GM21528 (cell line): ENCODE data around the gene GRM4.
"Not testable (repeated sequence)": the region's sequence is repeated elsewhere in the genome, so short reads cannot be mapped to it uniquely, and the experiment has no call there.

Experiments
- ATAC-seq: cut with Tn5 transposase; IDR thresholded peaks from one replicate; pipeline ENCODE4 v1.9.1; 2021; ENCODE audit warnings: mild to moderate bottlenecking, moderate library complexity; ENCODE audit not compliant: unreplicated experiment, low FRiP score

Gene GRM4

DNA sequence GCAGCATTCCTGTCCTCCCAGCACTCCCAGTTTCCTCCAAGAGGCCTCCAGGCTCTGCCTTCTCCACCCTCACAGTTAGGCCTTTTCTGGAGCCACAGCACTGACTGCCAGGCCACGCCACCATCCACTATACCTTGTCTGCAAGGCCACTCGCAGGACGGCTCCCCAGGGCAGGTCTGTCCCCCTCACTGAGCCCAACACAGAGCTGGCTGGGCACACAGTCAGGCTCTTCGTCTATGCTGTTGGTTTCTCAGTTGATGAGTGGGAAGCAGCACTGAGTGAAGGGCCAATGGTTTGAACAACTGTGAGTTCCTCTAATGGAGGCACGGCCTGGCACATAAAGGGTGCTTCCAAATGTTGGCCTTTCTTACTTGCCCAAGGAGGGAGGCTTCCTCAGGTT lies 95.2 kb downstream of the GRM4 start:
- no peak for ATAC-seq

DNA sequence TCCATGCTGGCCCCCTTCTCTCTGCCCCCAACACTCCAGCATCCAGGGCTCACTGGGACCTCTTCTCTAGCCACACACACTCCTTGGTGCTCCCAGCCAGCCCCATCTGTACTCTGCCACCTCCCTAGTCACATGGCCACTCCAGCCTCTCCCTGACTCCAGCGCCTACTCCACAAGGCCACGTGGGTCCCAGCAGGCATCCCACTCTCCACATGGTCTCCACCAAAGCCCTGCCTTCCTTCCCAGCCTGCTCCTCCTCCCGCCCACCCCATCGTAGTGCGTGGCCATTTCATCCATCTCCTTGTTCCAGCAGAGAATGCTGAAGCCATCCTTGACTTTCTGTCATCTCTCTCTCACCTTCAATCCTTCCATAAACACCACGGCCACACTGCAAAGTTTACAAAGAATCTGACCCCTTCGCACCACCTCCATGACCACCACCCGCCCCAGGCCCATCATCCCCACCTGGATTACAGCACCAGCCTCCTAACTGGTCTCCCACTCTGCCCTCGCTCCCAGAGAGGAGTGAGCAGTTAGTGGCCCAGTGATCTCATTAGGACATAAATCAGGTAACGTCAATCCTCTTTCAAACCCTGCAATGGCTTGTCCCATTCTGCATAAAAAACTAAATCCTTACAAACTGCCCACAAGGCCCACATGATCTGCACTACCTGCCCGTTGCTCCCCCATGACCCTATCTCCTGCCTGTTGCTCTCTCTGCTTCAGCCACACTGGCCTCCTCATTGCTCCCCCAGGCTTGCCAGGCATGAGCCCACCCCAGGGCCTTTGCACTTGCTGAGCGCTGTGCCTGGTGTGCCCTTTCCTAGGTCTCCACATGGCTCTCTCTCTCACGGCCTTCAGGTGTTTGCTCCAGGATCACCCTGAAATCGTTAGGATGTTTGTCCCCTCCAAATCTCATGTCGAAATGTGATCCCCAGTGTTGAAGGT lies 96.2 kb downstream of the GRM4 start:
- ATAC-seq: no peak

DNA sequence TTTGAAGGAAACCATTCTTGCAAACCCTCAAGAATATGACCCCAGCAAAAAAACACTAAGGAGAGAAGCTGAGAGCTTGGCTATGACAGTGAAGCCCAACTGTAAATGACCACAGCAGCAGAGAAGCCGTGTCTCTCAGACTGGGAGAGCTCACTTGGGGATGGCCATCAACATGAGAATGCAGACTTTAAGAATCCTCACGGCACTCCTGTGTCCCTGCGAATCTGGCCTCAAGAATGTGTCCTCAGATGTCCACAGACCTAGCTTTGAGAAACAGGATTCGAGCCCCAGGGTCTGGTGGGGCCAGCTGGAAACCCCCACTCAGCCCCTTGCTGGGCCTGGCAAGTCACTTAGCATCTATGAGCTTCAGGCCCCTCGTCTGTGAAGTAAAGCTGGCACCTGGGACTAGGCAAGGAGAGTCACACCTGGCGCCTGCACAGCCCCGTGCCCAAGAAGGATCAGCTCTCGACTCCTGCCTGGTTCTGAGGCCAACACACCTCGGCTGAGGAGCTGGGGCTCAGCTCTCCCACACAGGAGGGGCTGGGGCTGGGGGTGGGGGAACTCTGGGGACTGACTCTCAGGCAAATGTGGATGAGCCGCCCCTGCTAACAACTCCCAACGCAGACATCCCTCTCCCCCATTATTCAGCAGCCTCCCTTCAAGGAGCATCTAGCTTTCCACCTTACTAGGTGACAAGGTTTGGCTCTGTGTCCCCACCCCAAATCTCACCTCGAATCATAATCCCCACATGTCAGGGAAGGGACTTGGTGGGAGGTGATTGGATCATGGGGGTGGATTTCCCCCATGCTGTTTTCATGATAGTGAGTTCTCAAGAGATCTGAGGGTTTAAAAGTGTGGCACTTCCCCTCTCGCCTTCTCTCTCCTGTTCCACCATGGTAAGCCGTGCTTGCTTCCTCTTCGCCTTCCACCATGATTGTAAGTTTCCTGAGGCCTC lies 97.7 kb downstream of the GRM4 start:
- no peak for ATAC-seq

DNA sequence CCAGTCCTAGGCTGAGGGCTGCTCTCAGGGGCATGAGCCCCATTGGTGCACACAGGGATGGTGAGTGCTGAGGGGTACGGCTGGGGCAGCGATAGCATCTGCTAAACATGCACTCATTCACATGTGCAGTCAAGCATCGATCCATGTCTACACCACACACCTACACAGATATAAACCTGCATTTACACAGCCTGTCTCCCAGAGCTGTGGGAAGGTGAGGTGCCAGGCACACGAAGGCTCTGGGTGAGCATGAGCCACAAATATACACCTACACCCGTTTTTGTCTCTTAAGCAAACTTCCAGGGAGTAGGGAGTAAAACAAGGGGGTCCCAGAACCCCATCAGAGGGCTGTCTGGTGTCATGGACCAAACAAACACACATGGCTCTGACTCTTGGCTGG lies 99.3 kb downstream of the GRM4 start:
- no peak for ATAC-seq

DNA sequence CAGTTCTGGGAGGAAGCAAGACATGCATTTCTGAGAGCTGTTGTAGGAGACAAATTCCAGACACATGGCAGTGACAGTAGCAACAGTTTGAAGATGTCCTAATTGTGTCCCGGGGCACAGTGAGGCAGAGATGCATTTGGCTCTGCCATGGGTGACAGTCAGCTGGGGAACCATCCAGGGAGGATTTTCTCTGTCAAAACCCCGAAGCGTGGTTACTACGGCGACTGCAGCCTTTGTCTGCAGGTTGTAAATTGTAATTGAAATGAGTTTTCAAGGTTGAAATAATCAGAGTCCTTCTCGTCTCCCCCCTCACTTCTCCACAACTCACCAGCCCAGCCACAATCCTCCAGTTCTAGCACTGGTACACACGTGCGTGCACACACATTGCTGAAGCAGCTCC lies 100.1 kb downstream of the GRM4 start:
- no peak for ATAC-seq

DNA sequence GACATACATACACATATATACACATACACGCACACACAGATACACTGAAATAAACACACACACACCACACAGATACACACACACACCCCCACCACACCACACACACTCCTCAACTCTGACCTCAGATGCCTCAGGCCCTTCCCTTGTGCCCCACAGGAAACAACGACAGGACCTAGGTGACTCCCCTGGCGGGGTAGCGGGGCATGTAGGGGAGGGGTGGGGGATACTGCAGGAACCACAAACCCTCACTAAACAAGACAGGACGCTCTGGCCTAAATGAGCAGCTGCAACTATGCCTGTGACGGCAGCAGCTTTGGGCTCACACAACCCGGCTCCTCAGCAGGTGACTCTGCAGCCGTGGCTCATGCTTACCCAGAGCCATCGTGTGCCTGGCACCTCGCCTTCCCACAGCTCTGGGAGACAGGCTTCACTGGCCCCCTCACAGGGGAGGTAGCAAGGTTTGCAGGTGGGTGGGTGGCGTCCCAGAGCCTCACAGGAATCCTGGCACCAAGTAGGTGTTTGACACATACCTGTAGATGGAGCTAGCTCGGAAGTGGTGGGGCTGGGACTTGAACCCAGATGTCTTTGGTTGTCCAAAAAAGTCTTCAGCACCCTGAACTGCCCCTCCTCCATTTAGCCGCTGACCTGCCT lies 100.8 kb downstream of the GRM4 start:
- ATAC-seq: no peak

DNA sequence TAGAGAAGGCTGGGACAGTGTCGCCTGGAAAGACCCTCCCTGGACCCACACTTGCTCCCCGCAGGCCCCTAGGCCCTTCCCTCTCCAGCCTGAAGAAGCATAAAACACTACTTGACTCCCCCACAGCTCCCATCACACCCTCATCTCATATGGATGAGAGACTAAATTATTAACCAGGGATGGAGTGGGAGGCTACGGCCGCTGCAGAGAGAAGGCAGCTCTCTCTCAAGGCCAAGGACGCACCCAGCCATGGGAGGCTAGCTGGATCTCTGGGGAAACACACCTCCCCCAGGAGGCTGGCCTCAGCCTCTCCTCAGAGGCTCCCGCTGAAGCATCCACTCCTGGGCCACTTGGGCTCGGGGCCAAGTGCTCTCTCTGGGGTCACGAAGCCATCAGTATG lies 102.5 kb downstream of the GRM4 start:
- ATAC-seq: no peak

DNA sequence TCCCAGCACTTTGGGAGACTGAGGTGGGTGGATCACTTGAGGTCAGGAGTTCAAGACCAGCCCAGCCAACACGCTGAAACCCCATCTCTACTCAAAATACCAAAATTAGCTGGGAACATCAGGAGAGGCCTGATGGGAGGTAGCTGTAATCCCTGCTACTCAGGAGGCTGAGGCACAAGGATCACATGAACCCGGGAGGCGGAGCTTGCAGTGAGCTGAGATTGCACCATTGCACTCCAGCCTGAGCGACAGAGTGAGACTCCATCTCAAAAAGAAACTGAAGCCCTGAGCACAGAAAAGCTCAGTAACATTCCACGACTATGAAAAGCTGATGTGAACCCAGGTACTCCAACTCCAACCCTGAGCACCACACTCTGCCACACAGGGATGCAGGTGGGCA lies 103.9 kb downstream of the GRM4 start:
- ATAC-seq: not testable (repeated sequence)

DNA sequence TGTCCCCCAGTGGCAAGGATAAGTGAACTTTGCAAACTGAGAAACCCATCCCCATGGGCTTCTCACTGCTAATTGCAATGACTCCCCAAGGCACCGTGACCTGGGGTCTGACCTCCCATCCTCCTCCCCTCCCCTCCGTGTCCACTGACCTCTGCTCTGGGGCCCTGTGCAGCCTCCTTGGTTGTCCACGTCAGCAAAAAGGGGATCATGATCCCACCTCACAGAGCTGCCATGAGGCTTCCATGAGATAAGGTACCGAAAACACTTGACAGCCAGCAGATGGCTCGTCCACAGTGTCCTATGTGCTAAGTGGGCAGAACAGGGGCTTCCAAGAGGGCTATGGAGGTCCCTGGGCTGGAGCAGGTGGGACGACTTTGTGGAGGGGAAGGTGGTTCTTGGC lies 104.5 kb downstream of the GRM4 start:
- no peak for ATAC-seq

DNA sequence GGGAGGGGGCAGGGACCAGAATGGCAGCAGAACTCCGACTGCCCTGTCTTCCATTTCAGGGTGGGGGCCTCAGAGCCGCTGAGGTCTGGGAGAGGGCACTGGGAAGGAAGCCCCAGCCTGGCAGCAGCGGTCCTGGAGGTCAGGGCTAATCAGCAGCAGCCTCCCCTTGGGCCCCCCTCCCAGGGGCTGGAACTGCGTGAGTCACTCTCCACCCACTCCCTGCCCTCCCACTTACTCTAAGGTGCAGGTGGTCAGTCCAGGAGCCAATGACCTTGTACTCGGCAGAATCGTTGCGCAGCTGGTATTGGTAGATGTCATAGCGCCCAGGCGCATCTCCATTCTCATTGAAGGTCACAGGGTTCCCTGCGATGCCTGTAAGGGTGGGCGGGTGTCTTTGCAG lies 105.9 kb downstream of the GRM4 start:
- no peak for ATAC-seq

DNA sequence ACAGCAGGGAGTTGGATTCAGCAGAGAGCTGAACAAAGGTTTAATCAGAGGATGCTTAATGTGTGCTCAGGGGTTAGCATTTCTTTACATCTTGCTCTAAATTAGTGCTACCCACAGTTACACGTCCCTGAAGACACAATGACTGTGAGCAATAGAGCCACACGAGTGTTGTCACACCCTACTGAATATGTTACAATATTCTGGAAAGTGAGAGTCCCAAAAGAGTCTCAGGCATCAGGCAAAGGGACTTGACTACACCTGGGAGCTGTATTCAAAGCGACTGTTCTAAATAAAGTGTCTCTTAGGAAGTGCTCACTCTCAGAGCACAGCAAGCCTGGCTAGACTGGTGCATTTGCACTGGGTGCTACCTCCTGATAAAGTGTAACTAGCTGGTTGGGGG lies 108.7 kb downstream of the GRM4 start:
- ATAC-seq: no peak

DNA sequence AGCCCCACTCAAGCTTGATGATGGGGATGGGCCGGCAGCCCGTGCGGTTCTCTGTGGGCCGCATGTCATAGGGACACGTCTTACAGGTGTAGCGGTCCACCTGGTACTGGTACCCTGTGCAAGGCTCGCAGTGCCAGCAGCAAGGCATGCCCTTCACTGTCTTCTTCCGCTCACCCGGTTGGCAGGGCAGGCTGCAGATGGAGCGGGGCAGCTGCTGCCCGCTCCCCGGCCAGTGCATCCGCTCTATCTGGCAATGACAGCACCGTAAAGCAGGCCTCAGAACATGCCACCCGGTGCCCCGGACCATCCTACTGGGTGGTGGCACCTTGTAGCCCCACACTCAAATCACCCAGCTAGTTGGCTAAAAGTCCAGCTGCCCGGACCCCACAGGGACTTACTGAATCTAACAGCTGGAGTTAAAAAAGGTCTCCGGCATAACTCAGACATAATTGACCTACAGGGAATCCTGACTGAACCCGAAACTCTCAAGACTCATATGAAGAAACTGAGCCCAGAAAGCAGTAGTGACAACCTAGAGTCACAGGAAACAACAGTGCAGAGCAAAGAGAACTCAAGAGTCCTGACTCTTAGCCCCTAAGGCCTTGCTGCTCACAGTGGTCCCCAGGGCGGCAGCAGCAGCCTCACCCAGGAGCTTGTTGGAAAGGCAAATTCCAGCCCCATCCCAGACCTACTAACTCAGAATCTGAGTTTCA lies 109.4 kb downstream of the GRM4 start:
- no peak for ATAC-seq

DNA sequence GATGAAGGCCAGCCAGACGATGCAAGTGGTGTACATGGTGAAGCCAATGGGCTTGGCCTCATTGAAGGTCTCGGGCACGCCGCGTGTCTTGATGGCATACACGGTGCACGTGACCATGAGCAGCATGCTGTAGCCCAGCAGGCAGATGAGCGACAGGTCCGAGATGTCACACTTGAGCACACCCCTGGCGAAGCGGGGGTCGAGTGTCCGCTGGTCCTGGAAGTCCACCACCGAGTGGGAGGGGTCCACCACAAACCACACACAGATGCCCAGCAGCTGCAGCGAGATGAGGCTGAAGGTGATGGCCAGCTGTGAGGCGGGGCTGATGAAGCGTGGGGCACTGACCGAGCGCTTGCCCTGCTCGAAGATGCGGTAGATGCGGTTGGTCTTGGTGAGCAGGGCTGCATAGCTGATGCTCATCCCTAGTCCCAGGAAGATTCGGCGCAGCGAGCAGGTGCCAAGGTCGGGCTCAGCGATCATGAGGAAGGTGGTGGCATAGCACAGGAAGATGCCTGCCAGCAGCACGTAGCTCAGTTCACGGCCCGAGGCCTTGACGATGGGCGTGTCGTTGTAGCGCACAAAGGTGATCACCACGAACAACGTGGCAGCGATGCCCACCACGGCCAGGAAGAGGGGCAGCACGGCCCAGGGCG lies 110.1 kb downstream of the GRM4 start:
- no peak for ATAC-seq

DNA sequence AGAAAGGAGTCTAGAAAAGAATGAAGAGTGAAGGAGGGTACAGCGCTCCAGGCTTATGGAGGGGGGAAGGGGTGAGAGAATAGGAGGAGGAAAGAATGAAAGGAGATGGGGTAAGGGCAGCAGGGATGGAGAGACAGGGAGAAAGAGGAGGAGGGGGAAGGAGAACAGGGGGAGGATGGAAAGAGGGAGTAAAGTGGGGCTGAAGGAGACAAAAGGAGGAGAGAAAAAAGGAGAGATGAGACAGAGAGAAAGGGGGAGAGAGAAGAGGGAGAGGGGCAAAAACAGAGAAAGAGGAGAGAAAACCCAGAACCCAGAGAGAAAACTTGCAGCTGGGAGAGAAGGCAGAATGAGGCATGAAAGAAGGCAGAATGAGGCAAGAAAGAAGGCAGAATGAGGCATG lies 110.7 kb downstream of the GRM4 start:
- no peak for ATAC-seq

DNA sequence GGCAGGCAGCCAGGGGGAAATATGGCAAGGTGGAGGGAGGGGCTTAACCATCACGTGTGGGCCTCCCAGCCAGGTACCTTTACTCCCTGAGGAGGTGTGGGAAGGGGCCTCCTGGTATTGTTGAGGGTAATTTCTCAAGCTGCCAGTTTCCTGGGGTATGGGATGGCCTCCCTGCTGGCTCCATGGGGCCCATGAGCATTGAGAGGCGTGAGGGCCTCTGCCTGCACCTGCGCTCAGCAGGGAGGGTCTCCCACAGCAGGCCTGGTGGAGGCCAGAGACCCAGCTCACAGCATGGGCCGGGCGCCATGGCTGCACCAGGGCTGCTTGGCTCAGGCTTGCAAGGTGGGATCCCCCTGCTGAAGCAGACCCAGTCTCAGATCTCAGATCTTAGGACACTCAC lies 113.0 kb downstream of the GRM4 start:
- no peak for ATAC-seq

DNA sequence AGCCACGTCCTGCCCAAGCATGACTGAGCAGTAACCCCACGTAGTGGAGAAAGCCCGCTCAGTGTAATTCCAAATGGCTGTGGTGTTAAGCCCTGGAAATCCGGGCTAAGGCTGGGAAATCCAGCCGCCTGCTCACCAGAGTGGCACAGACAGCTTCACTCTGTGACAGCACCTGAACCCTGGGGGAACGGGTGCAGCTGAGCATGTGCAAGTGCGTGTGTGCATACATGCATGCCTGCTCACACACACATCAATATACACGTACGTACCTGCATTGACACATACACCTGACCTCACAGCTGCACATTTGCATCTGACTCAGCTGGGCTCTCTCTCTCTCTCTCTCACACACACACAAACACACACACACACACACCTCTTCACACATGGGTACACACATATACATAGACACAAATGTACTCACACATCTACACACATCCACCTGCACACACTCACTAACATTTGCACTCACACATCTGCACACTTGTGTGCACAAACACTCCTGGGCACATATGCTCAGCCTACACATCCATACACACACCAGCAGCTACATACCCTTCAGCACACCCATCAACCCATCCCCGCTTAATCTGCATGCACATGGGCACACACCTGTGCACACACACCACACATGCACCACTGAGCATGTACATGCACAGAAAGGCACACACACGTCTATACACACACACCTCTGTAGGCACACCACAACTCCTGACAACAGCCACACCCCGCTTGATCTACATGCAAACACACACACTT lies 114.1 kb downstream of the GRM4 start:
- no peak for ATAC-seq

DNA sequence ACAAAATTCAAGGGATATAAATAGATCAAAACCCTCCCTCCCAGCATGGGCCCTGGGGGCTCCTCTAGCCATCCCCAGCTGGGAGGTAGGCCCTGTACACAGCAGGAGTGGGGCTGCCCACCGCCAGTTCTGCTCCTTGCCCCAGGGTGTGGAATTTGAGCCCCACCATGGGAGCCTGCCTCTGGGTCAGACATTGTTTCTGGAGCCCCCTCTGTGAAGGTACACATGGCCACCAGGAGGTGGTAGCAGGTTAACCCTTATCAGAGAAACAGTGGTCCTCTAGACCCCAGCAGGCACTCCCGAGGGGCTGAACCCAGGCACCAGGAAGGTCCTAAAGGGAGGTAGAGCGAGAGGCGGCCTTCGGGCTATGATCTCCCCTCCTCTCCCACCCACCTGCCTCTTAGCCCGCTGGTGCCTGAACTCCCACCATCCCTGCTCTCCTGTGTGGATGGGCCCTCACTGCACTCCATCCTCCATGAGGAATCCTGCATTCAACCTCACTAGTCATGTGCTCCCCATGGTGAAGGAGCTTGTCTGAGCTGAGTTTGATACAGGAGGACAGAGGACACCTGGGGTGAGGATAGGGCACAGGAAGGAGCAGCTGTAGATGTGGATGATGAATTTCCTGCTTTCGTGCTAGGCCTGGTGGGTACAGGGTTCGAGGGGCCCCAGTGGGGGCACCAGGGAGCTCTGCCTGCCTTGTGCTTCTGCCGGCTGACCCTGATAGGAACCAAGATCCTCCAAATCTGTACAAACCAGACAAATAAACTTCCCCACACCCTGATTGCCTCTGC lies 114.9 kb downstream of the GRM4 start:
- ATAC-seq: no peak
